COLO668 (cell line): ENCODE results near the gene FBXW8.

Experiments
- DNase-seq: peaks from one replicate; lab custom pipeline; 2025; ENCODE audit not compliant: unreplicated experiment; lab: John Stamatoyannopoulos, UW

Gene FBXW8

GRCh38 chr12:116954710-116955381 is 44.1 kb downstream of the FBXW8 start:
- no peak for DNase-seq

GRCh38 chr12:116955382-116956021 is 44.8 kb downstream of the FBXW8 start:
- no peak for DNase-seq

DNA sequence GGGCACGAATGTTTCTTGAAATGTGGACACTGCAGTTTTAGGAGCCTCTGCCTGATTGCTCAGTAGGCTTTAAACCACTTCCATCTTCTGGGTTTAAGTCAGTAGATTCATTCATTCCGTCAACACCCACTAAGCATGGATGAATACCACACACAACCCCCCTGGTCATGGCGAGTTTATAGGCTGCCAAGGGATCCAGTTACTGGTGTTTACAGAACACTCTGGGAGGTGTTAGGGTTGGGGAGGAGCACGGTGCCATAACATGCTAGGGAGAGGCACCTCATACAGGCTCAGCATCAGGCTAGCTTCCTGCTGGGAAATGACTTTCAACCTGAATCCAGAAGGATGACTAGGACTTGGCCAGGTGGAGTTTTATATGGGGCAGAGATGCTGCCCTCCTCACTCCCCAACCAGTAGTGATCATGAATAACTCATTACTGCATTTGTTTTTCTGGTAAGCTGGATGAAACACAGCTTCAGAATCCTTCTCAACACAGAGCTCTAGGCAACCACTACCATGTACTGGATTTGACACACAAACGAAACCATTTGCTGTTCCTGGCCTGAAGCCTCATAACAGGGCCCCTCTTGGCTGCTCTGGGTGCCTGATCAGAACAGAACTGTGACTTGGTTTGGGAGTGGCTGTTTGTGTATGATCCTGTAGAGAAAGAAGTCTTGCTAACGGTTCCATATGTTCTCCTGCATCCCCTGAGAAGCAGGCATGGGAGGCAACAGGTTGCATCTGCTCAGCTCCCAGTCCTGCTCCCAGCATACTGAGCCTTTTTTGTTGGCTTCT is 47.9 kb downstream of the FBXW8 start:
- DNase-seq = peak; percentile 25

DNA sequence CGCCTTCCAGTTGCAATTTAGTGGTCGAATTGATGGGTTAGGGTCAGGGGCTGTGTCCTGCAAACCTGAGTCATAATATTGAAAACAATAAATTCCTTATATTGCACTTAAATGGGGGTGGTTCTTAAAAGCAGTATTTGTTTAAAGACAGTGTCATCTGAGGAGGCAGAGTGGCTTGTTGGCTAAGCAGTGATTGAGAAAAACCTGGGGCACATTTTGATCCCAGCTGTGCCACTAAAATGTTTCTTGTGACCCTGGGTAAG is 48.4 kb downstream of the FBXW8 start:
- no peak for DNase-seq

DNA sequence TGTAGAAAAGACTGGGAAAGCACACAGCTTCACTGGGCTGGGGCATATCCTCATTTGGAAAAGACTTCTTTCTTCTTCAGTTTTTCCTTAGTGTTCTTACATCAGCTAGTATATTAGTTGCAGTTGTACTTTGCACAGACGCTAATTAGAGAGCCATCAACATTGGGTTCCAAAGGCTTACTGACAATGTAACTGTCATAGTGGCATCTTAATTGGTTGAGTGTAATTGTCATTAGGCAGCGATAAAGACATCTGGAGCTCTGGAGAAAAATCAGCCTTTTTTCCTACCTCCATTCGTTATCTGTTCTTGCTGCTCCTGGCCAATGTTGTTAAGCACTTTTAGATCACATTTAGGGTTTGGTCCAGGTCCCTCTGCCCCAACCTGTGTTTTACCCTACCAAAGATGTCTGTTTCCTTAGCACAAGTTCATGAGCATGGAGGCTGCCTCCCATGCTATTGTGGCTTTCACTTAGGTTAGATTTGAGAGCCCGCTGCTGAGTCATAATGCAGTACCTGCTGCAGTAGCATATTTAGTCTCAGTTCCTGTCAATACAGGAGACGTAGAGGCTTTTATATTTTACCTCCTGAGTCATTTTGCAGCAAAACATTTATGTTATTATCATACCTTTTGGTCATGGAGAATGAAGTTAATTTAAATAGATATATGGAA is 49.2 kb downstream of the FBXW8 start:
- no peak for DNase-seq

GRCh38 chr12:116962197-116962596 is 51.4 kb downstream of the FBXW8 start:
- DNase-seq = no peak

GRCh38 chr12:116962783-116963356 is 52.1 kb downstream of the FBXW8 start:
- no peak for DNase-seq

GRCh38 chr12:116964054-116965050 is 53.6 kb downstream of the FBXW8 start:
- peak; percentile 52 for DNase-seq

DNA sequence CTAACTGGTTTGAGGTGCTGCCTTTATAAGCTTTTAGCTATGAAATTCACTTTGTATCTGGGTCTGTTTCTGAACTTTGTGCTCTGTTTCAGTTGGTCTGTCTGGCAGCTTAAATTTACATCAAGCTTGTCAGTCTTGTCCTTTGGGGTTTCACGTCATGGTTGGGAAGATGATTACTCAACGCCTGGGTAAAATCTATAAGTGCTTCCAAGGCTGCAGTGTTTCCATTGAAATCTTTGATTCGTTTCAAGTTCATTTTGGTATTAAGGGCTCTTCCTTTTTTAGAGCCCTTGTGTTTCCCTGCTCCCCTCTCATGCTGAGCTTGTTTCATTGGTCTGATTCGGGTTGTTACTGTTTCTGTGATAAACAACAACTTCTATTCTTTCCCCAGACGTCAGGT is 58.2 kb downstream of the FBXW8 start:
- no peak for DNase-seq

- no peak for DNase-seq
These were observed 59.1 kb downstream of the FBXW8 start for GRCh38 chr12:116969615-116970585.

- no peak for DNase-seq
These were observed 60.5 kb downstream of the FBXW8 start for GRCh38 chr12:116971222-116971621.

DNA sequence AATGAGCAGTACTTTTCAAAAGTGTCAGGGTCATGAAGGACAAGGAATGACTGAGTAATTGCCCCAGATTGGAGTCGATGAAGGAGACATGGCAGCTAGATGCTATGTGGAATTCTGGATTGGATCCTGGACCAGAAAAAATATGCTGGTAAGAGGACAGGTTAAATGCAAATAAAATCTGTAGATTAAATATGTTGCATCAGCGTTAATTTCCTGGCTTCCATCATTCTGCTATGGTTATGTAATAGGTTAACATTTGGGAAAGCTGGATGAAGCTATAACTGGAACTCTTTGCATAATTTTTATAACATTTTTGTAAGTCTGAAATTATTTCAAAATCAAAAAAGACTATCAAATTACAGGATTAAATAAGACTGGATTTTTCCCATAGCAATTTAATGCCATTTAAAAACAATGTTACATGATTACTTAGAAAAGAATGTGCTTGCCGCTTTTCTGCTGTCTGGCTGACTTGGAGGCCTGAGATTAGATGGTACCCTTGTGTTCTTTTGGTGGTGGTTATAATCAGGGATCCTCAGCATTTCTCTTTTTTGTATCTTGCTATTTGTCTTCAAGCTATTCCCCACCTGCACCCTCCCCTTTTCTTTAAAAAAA is 65.1 kb downstream of the FBXW8 start:
- no peak for DNase-seq

GRCh38 chr12:116977465-116978380 is 67.0 kb downstream of the FBXW8 start:
- DNase-seq = no peak

DNA sequence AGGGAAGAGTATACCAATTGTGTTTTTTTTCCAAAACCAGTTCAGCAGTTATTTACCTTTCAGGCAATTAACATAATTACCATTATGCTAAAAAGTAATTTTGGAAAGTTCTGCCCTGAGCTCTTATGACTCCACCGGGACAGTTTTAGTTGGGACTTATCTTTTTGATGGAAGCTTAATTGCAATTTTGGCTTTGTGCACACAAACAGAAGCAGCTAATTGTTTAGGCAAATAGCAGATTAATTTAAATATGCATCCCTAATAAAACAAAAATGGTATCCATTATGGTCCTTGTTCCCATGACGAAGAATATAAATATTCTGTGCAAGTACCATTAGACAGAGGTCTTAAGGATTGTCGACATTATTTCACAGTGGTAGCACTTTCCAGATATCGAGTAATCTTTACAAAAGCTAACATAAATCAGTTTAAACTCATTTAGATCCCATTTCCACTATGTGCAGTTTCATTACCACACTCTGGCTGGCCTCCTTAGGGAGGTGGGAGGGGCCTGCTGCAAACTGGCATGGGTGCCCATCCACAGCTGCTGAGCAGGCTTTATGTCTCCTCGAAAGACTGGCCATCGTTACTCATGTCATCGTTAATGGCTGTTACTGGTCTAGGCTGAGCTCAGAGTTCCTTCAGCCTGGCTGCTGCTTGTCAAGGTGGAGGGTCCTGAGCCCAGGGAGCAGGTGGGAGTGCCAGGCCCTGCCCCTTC is 68.2 kb downstream of the FBXW8 start:
- DNase-seq = no peak

GRCh38 chr12:116980083-116980482 is 69.3 kb downstream of the FBXW8 start:
- DNase-seq = no peak

DNA sequence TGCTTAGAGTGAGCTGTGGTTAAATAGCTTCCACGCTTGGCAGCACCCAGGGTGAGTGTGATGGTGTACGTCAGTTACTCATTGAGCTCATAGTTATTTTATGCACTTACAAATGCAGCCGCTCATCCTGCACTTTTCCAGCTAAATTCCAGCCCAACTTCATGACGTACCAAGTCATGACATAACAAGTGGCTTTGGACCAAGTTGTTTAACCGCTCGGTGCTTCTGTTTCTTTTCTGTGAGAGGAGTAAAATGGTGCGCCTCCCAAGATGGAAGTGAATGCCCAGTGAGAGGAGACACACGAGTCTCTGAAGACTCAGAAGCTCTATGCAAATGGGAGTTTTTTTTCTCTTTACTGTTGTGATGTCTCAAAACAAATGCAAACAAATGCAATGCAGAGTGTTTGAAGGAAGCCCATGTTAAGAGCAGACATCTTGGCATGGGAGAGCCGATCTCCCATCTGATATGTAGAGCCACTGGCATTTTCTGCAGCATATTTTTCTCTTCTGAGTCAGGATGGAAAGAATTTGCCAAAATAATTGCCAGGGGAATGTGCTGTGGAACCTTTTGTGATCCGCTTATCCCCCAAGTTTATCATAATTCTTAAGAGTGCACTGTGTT is 72.2 kb downstream of the FBXW8 start:
- DNase-seq = no peak

DNA sequence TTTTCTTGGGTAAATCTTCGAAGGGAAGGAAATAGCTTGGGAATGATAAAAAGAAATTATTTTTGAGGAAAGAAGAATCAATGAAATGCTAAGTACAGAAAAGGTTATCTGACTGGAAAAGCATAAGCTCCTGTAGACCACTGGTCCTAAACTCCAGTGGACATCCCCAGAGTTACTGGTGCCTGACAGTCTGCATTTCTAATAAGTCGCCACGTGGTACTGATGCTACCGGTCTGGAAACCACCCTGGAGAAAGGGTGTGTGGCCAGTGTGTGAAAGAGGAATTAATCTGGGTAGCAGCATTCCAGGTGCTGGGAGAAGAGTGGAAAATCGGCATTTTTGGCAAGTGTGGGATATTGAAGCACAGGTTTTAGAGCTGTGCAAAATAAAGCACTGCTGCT is 73.3 kb downstream of the FBXW8 start:
- no peak for DNase-seq
